GM10248 (cell line): ENCODE measurements around the gene SPATA2.

Experiments
- CTCF ChIA-PET: fragments of 300-600 bp; sonication (Branson Sonifier 250); formaldehyde crosslinking; extraction: SDS; loops from one replicate; lab custom pipeline; 2021; ENCODE audit warnings: antibody characterized with exemption; lab: Yijun Ruan, JAX
- POLR2A ChIA-PET: fragments of 350-650 bp; sonication (Branson Sonifier 250); formaldehyde crosslinking; extraction: SDS; loops from one replicate; lab custom pipeline; 2020; ENCODE audit warnings: antibody characterized with exemption; lab: Yijun Ruan, JAX
- DNase-seq: peaks from one replicate; pipeline ENCODE4 v3.0.0; 2012; ENCODE audit errors: extremely low spot score
- CTCF ChIP-seq: IDR thresholded peaks from 2 replicates; pipeline ENCODE4 v1.5.1; 2012; ENCODE audit warnings: mild to moderate bottlenecking, low read depth; ENCODE audit errors: extremely low read depth, missing control alignments, control extremely low read depth

Gene SPATA2

GRCh38 chr20:49906101-49906604 is 9.2 kb downstream of the SPATA2 start:
- TF ChIP-seq CTCF: no peak
- no peak for DNase-seq
- ChIA-PET CTCF (interaction anchor here (0.9 to 1.5 kb wide), 7 partner anchors 8 to 296 kb away, joined by 3 to 5 read pairs (median 3); no protein-coding TSS in a partner anchor), POLR2A (interaction anchor here (3.3 kb wide), 1 partner anchor 11 kb away, joined by 18 read pairs; no protein-coding TSS in a partner anchor)

- POLR2A ChIA-PET: interaction anchor here (3.3 kb wide), 1 partner anchor 11 kb away, joined by 18 read pairs; no protein-coding TSS in a partner anchor
- no peak for TF ChIP-seq CTCF
- DNase-seq: no peak
- CTCF ChIA-PET: interaction anchor here (0.9 to 1.4 kb wide), 4 partner anchors 9 to 33 kb away, joined by 3 to 6 read pairs (median 4); no protein-coding TSS in a partner anchor
Measured at GRCh38 chr20:49905415-49906091, 9.8 kb downstream of the SPATA2 start.

- ChIA-PET POLR2A (interaction anchor here (0.6 to 3.3 kb wide), 3 partner anchors 11 to 317 kb away, joined by 3 to 18 read pairs (median 3); partner anchors contain the start of gene SPATA2), CTCF (interaction anchor here (0.7 to 1.4 kb wide), 9 partner anchors 9 to 167 kb away, joined by 3 to 6 read pairs (median 3); no protein-coding TSS in a partner anchor)
- no peak for TF ChIP-seq CTCF
- DNase-seq: no peak
Measured at GRCh38 chr20:49904440-49905214, 10.7 kb downstream of the SPATA2 start.

- ChIA-PET POLR2A (no interaction called here), CTCF (interaction anchor here (2.2 to 2.7 kb wide), 2 partner anchors 13 to 15 kb away, joined by 5 to 12 read pairs; partner anchors contain the start of gene SPATA2)
- no peak for TF ChIP-seq CTCF
- no peak for DNase-seq
Measured at GRCh38 chr20:49901588-49901987, 13.7 kb downstream of the SPATA2 start.

- no peak for DNase-seq
- no peak for TF ChIP-seq CTCF
- POLR2A ChIA-PET: no interaction called here
- CTCF ChIA-PET: interaction anchor here (1.1 to 2.7 kb wide), 5 partner anchors 11 to 290 kb away, joined by 3 to 12 read pairs (median 5); partner anchors contain the start of gene SPATA2
Measured at GRCh38 chr20:49899541-49900383, 15.6 kb downstream of the SPATA2 start.
